CD4-positive, alpha-beta T cell treated with Interleukin-4 for 1 hour (primary cell): ENCODE results near the gene APRT.
"Not testable (repeated sequence)": the region's sequence is repeated elsewhere in the genome, so short reads cannot be mapped to it uniquely, and the experiment has no call there.

Experiments
- DNase-seq, 2 donors: peaks; one replicate each; pipeline ENCODE4 v3.0.0-alpha.2; 2020 to 2022

APRT gene

DNA sequence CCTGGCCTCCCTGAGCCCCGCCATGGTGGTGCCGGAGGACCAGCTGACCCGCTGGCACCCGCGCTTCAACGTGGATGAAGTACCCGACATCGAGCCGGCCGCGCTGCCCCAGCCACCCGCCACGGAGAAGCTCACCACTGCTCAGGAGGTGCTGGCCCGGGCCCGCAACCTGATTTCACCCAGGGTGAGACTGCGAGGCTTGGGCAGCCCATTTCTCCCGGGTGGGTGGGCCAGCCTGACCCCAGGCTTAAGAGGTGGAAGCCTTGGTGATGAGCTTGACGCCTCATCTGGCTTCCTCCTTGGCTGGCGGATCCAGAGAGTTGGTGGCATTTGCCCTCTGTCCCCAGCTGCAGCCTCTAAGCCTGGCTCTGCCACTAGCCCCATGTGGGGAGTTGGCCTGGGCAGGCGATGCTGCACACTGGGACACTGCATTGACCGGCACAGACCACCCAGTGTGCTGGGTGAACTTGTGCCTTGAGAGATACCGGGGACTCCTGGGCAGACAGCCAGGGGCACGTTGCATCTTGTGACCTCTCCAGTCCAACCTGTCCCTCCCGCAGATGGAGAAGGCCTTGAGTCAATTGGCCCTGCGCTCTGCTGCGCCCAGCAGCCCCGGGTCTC is 5.1 kb downstream of the APRT start:
- DNase-seq = no peak

- DNase-seq = no peak
Observed at GRCh38 chr16:88805887-88806393, 5.8 kb downstream of the APRT start.

DNA sequence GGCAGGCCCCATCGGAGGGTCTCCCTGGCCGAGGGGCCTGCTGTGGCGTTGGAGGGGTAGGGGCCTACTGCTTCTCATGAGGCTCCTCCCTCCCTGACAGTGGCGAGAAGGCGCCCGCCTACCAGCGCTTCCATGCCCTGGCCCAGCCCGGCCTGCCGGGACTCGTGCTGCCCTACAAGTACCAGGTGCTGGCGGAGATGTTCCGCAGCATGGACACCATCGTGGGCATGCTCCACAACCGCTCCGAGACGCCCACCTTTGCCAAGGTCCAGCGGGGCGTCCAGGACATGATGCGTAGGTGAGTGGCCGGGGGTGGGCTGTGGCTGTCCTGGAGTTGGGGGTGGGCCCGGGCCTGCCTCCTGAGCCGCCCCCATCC is 6.4 kb downstream of the APRT start:
- no peak for DNase-seq

GRCh38 chr16:88804552-88805339 is 7.0 kb downstream of the APRT start:
- no peak for DNase-seq

DNA sequence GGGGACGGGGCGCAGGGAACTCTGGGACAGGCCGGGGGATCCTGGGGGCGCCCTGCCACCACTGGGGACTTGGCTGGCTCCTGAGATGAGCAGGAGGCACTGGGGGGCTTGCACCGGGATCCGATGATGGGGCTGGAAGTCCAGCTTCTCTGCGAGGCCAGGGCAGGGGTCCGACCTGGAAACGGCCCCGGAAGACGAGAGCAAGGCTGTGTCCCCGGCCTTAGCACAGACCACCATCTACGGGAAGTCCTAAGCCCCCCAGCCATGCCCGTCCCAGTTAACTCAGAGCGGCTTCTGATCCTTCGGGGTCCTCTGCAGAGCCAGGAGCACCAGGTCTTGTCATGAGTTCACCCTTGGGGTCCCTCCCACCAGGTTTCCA is 7.6 kb downstream of the APRT start:
- DNase-seq = no peak

DNA sequence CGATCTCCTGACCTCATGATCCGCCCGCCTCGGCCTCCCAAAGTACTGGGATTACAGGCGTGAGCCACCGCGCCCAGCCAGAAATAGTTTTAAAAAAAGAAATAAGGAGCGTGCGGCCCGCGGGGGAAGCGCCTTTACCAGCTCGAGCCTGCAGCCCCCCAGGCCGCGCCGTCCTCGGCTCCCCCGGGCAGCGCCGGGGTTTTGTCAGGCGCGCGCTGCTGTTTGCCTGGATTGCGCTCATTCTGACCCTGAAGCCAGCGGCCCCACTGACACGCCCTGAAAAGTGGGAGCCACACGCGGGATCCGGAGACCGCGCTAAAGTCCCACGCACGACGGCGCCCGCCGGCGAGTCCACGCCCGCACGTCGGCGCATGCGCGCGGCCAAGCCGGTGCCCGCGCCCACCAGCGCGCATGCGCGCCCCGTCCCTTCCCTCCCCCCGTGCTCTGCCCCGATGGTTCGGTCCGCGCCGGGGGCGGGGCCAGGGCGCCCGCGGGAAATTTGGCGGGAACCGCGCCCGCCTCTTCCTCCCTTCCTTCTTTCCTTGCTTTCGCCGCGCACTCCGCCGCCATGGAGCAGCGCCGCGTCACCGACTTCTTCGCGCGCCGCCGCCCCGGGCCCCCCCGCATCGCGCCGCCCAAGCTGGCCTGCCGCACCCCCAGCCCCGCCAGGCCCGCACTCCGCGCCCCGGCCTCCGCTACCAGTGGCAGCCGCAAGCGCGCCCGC is 8.3 kb downstream of the APRT start, which contains the start of gene CDT1:
Gene CDT1 (plus strand): TSS at position 526 of the 724 bp plus-strand sequence. CDS start 43 bp downstream, at position 569.
- DNase-seq = peak; percentile 80 to 86

DNA sequence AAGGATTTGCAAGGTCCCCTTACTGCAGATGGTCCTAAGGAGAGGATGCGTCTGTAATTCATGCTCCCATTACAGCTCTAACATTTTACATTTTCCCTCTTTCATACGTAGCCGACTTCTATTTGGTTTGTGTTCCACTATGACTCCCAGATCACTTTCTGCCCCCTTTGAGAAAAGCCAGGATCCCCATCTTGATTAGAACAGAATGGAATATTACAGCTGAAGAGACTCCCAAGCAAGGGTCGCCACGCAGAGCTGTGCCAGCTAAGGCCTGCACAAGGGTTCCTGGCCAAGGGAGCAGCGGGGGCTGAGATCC is 11.5 kb downstream of the APRT start:
- DNase-seq = no peak

- DNase-seq = peak in 1 of 2 donors; percentile 47
Observed at GRCh38 chr16:88799569-88800276, 12.0 kb downstream of the APRT start.

GRCh38 chr16:88798772-88799455 is 12.8 kb downstream of the APRT start:
- no peak for DNase-seq

DNA sequence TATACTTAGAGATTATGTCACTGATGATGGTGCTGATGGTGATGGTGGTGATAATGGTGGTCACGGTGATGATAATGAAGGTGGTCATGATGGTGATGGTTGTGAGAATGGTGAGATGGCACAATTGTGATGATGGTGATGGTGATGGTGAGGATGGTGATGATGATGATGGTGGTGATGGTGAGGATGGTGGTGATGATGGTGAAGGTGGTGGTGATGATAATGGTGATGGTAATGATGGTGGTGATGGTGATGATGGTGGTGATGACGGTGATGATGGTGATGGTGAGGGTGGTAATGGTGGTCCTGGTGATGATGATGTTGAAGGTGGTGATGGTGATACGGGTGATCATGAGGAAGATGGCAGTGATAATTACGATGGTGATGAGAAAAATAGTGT is 13.7 kb downstream of the APRT start:
- DNase-seq = no peak

DNA sequence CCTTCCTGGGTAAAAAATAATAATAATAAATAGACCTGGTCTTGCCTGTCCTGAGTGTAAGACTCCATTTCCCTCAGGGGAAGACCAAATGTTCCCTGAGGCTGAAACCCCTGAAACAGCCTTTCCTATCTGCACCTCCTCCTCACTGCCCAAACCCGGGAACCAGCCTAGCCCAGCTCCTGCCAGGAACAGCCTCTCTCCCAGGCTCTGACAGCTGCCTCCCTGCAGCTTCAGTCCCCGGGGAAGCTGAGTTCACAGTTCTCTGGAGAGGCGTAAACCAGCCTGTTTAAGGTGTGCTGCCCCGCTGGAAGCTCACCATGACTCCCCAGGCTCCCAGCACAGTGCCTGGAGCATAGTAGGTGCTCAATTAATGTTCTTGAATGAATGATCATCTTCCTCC is 15.4 kb downstream of the APRT start:
- no peak for DNase-seq

DNA sequence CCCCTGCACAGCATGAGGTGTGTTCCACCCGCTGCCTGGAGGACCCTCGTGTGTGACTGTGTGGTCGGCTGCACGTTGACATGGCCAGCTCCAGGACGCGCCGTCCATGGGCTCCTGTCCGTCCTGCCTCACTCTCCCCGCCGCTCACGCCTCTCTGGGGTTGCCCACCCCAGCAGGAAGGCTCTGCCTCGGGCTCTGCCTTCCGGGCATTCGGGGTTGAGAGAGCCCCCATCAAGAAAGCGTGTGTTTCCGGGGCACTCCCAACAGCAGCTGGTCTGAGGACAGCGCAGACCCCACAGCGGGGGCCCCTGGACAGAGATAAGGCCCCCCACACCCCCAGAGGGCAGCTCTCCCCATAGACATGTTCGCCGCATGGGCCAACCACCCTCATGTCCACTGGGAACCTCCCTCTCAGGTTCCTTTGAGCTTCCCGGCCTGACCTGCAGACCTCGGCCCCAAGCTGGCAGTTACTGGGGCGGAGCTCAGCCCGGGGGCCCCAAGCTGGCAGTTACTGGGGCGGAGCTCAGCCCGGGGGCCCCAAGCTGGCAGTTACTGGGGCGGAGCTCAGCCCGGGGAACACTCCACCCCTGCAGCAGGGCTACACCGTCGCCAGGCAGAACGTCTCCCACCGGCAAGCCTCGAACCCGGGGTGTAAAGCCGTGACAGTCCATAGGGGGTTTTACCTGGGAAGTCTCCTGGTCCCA is 18.3 kb downstream of the APRT start:
- no peak for DNase-seq

- no peak for DNase-seq
Observed at GRCh38 chr16:88792668-88793250, 19.0 kb downstream of the APRT start.

DNA sequence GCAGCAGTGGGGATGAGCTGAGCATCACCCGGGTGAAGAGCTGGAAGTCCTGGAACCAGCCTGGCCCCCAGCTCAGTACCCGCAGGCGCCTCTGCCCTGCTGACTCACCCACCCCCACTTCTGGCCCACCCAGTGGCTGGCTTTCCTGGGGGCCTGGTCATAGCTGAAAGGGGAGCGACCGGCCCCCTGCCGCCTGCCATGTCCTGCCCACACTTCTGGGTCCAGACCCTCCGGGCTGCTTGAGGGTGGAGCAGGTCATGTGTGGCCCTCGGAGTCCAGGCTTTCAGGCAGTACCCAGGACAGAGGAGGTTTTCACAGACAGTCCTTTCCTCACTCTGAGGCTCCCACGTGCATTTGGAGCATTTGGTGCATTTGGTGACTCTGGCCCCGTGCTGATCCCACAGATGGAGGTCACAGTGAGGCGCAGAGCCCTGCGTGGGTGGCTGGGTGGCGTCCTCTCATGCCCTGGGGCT is 19.6 kb downstream of the APRT start:
- DNase-seq = no peak

GRCh38 chr16:88790312-88791211 is 21.2 kb downstream of the APRT start:
- DNase-seq = peak; percentile 58 to 65

DNA sequence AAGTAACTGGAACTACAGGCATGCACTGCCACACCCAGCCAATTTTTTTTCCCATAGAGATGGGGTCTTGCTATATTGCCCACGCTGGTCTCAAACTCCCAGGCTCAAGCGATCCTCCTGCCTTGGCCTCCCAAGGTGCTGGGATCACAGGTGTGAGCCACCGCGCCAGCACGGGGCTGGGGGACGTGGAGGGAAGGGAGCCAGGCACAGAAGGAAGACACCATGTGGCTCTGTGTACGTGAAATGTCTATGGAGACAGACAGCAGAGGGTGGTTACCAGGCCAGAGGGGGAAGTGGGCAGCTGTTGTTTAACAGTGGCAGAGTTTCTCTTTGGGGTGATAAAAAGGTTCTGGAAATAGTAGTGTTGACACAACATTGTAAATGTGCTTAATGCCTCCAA is 22.1 kb downstream of the APRT start:
- DNase-seq = peak in 1 of 2 donors; percentile 33

DNA sequence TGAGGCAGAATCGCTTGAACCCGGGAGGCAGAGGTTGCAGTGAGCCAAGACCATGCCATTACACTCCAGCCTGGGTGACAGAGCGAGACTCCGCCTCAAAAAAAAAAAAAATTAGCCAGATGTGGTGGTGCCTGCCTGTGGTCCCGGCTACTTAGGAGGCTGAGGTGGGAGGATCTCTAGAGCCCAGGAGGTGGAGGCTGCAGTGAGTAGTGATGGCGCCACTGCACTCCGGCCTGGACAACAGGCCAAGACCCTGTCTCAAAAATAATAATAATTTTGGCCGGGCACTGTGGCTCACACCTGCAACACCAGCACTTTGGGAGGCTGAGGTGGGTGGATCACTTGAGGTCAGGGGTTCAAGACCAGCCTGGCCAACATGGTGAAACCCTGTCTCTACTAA is 23.0 kb downstream of the APRT start:
- DNase-seq = not testable (repeated sequence)

GRCh38 chr16:88787579-88788314 is 24.0 kb downstream of the APRT start:
- DNase-seq = no peak

- peak; percentile 83 to 86 for DNase-seq
Observed at GRCh38 chr16:88785106-88785924, 26.4 kb downstream of the APRT start, which contains the start of gene PIEZO1. Gene PIEZO1 (minus strand): TSS chr16:88785220. CDS start chr16:88784964, 256 bp downstream.
